ENCODE results near the gene LDLRAD3. TPM values are rescaled to one million over a fixed set of nuclear protein-coding genes. Genes with fewer than 3 reads are reported as not detected.
"Not testable (repeated sequence)": the region's sequence is repeated elsewhere in the genome, so short reads cannot be mapped to it uniquely, and the experiment has no call there.

LDLRAD3 gene
- total RNA-seq, 4 donors from 2014 or later: 39.7 to 50.9 (median 46.0) TPM

DNA sequence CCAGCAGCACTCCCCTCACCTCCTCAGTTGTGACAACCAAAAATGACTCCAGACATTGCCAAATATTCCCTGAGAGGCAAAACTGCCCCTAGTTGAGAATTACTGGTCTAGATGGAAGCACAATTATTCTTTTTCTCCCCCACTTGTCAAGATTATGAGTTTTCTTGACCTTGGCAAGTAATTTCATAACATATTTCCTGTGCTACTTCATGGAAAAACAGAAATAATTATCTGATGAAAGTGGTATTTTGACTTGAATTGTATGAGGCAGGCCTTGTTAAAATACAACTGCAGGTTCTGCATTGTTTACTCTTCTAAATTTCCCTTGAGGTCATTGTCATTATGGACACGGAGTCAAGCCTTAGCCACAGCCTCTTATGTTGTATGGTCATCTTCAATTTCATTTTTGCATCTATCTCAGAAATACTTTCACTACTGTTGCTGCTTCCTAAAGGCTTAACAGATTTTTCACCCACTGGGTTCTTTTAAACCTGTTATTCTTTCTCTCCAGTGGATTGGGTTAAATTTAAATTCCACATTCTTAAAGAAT is 32.2 kb upstream of the LDLRAD3 start:
- Histone ChIP-seq H3K27me3 (no peaks in the 10 kb centered on the region), H3K9me3 (no peaks in the 10 kb centered on the region), H3K36me3 (no peaks in the 10 kb centered on the region), H3K4me1 (peaks cover 29% of the 10 kb centered on the region), H3K4me3 (no peak overlapping the region), H3K27ac (no peak overlapping the region)
- TF ChIP-seq POLR2AphosphoS5 (IDR thresholded peaks at IDR 0.05) (no peak), POLR2A (IDR thresholded peaks at IDR 0.05) (no peak), CTCF (IDR thresholded peaks at IDR 0.05) (no peak), EP300 (IDR thresholded peaks at IDR 0.05) (no peak)
- WGBS: 69% methylated on average over 1 of the region's 1 CpG
- no peak for DNase-seq (ENCODE audit: low spot score in 2 of 2)

GRCh38 chr11:35912436-35912835 is 31.4 kb upstream of the LDLRAD3 start:
- H3K9me3 ChIP-seq; H3K27me3 ChIP-seq; DNase-seq (ENCODE audit: low spot score in 2 of 2); H3K27ac ChIP-seq; H3K36me3 ChIP-seq; H3K4me3 ChIP-seq: not testable (repeated sequence)
- WGBS: 93% methylated on average over 7 of the region's 7 CpGs
- peaks cover 24% of the 10 kb centered on the region for H3K4me1 ChIP-seq

DNA sequence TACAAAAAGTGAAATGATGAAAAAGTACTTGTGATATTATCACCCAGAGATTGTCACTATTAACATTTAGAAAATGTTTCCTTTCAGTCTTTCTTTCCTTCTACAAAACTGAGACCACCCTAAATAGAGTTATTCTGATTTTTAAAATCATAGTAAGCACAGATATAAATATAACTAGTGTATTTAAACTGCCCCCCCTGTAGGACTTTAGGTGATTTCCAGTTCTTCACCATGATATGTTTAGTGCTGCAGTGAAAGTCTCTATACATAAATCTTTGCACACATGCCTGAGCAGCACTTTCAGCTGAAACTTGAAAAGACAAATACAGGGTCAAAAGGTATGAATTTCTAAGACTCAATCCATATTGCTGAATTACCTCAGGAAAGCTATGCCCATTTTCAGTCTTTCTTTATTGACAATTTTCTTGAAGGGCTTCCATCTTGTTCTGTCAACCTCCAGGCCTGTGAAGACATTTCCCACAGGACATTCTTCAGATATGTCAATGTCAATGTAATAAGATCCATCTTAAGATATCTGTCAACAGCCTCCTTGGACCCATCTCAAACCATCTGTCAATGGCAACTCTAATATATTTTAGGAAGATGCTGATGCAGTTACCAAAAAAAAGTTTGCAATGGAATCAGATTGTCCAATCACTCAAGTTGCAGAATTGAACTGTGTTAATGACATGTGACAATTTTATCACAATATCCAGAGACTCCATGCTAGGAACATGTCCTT is 30.8 kb upstream of the LDLRAD3 start:
- Histone ChIP-seq H3K27ac (no peak overlapping the region), H3K9me3 (no peaks in the 10 kb centered on the region), H3K4me1 (peaks cover 18% of the 10 kb centered on the region), H3K27me3 (no peaks in the 10 kb centered on the region), H3K36me3 (no peaks in the 10 kb centered on the region), H3K4me3 (no peak overlapping the region)
- TF ChIP-seq POLR2AphosphoS5 (IDR thresholded peaks at IDR 0.05) (no peak), CTCF (IDR thresholded peaks at IDR 0.05) (no peak), POLR2A (IDR thresholded peaks at IDR 0.05) (no peak), EP300 (IDR thresholded peaks at IDR 0.05) (no peak)
- DNase-seq (ENCODE audit: low spot score in 2 of 2): no peak

DNA sequence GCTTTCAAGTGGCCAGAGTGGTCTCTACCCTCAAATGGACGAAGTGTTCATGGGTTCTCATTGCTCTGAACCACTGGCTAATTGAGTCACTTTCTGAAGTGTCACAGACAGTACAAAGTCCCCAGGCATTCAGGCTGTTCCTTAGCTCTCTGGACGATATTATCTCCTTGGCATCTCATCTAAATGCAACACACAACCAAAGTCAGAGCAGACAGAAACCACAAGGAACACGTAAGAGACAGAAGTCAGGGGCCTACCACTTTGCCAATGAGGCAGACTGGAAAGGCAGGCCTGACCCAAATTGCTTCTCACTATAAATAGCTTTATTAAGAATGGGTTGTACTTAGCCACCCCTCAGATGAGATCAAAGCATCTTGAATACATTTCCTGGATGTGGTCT is 29.0 kb upstream of the LDLRAD3 start:
- H3K27me3 ChIP-seq: no peaks in the 10 kb centered on the region
- TF ChIP-seq POLR2A (IDR thresholded peaks at IDR 0.05) (no peak), EP300 (IDR thresholded peaks at IDR 0.05) (no peak), POLR2AphosphoS5 (IDR thresholded peaks at IDR 0.05) (no peak), CTCF (IDR thresholded peaks at IDR 0.05) (no peak)
- WGBS: 83% methylated on average over 3 of the region's 3 CpGs

DNA sequence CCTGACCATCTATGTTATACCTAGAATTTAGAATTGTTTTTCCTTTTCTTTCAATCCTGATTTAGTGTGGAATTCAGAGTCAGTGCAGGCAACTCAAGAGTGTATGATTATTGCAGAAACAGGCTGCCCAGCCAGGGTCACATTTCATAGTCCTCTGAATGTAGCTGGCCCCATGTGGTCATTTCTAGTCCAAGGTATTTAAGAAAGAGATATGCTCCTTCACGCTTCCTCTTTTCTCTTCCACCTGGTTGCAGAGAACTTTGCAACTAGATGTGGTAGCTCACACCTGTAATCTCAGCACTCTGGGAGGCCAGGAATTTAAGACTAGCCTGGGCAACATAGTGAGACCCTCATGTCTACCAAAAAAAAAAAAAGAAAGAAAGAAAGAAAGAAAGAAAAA is 27.6 kb upstream of the LDLRAD3 start:
- no peak for TF ChIP-seq EP300 (IDR thresholded peaks at IDR 0.05)
- TF ChIP-seq POLR2AphosphoS5 (IDR thresholded peaks at IDR 0.05): no peak
- TF ChIP-seq CTCF (IDR thresholded peaks at IDR 0.05): no peak
- TF ChIP-seq POLR2A (IDR thresholded peaks at IDR 0.05): no peak
- Histone ChIP-seq H3K9me3 (no peaks in the 10 kb centered on the region), H3K36me3 (no peaks in the 10 kb centered on the region), H3K27ac (no peak overlapping the region), H3K4me3 (no peak overlapping the region), H3K27me3 (no peaks in the 10 kb centered on the region), H3K4me1 (no peaks in the 10 kb centered on the region)
- 95% methylated on average over 1 of the region's 1 CpG for WGBS
- DNase-seq (ENCODE audit: low spot score in 2 of 2): no peak

More for the DNA sequence above, 29.0 kb upstream of the LDLRAD3 start:
- Histone ChIP-seq H3K4me1 (no peaks in the 10 kb centered on the region), H3K4me3 (no peak overlapping the region), H3K36me3 (no peaks in the 10 kb centered on the region), H3K27ac (no peak overlapping the region), H3K9me3 (no peaks in the 10 kb centered on the region)
- DNase-seq (ENCODE audit: low spot score in 2 of 2): no peak

All from suprapubic skin (tissue), 4 donors.